HG03469 (cell line): ENCODE data around the gene SLCO2B1.

Experiments used
- ATAC-seq: cut with Tn5 transposase; IDR thresholded peaks from one replicate; pipeline ENCODE4 v1.9.1; 2021; ENCODE audit warnings: mild to moderate bottlenecking, moderate library complexity, moderate number of reproducible peaks; ENCODE audit not compliant: unreplicated experiment

The SLCO2B1 gene

DNA sequence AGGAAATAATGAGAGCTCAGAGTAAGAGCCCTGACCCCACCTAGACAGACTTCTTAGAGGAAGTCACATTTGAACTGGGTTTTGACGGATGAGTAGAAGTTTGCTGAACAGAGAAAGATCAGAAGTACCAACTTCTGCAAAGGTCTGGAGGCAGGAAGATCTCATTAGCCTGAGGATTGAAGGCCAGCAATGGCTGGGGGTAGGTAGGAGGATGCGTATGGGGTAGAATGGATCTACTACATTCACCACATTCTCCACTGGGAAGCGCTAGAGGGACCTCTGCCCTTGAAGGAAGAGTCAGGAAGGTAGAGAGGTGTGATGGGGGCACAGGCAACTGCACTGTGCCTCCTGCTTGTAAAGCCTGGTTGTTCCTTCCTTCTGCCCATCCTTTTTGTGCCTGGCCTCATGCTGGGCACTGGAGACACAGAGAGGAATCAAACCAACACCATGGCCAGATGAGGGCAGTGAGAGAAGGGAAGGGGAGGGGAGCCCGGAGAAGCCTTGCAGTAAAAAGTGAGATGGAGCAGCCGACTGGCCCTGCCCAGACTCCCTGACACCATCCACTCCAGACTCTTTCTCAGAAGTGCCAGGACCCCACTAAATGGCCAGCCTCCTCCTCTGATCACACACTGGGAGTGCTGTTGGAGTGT is 94.6 kb downstream of the SLCO2B1 start:
- ATAC-seq = no peak

DNA sequence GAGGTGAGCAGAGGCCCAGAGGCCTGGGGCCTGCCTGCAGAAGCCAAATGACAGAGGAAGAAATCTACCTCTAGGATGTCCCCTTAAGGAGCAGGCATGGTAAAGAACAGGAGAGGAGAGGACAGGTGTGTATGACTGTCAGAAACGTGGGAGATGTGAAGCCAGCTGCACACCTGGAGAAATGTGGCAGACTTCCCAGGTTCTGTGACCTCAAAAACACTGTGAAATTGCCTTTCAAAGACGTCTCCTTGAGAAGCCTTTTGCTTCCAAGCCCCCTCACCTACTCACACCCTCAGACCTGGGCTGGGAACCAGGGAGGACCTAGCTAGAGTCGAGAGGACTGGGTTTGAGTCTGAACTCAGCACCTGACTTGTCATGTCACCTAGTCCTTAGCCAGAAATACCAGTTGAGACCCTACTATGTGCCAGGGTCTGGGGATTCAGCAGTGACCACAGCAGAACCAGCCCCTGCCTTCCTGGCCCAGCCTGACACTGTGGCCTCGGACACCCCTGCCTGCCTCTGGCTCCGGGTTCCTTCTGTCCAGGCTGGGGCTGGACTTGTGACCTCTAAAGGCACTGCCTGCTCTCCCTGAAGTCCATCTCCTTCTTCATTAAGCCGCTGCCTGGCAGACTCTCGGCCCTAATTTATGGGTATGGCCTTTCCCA is 95.2 kb downstream of the SLCO2B1 start:
- no peak for ATAC-seq

DNA sequence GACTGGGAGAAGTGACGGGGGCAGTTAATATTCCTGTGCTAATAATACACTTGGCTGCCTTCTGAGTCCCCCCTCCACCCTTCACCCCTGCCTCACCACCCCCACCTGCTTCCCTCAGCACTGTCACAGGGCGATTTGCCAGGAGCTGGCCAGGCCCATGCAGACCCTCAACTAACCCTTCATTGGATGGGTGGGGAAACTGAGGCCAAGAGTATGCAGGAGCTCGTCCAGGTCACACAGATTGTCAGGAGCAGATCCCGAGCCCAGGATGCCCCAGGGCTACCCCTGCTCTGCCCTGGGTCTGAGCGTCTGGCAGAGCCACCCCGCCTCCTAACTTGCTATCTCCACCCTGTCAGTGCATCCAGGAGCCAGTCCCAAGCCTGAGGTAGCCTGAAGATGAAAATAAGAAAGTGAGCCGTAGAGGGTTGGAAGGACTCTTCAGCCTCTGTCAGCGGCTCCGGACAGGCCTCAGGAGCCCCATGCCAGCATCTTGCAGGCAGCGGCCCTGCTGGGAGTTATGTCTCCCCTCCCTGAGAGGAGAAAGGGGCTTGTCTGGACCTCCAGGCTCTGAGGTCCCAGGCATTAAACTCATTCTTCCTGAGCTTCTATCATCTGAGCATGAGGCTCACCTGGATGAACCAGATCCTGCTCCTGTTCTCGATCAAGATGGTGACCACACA is 95.9 kb downstream of the SLCO2B1 start:
- no peak for ATAC-seq

DNA sequence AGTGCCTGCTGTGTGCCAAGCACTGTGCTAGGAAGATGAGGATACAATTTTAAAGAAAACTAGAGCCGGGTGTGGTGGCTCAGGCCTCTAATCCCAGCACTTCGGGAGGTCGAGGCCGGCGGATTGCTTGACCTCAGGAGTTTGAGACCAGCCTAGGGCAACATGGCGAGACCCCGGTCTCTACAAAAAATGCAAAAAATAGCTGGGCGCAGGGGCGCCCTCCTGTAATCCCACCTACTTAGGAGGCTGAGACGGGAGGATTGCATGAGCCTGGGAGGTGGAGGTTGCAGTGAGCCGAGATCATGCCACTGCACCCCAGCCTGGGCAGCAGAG is 98.0 kb downstream of the SLCO2B1 start:
- ATAC-seq = no peak

DNA sequence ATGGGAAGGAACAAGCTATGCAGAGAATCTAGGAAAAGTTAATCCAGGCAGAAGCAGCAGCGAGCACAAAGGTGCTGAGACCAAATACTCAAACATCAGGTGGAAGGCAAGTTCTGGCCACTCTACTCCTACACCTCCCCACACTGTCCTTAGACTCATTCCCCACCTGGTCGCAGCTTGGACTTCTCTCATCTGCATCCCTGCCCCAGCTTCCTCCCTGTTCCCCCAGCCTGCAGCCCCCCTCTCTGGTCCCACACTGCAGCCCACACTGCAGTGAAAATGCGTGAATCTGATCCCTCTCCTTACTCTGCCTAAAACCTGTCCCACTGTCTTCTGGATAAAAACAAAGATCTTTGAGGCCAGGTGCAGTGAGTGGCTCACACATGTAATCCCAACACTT is 98.8 kb downstream of the SLCO2B1 start:
- ATAC-seq = no peak

DNA sequence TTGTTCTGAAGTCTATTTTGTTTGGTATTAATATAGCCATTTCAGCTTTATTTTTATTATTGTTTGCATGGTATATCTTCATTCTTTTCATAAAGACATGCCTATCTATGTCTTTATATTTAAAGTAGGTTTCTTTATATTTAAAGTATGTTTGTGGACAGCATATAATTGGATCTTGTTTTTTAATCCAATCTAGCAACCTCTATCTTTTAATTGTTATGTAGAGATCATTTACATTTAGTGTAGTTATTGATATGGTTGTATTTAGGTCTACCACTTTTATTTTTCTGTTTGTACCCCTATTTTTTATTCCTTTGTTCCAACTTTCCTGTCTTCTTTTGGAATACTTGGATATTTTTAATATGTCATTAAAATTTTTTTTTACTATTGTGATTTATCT is 103.4 kb downstream of the SLCO2B1 start:
- no peak for ATAC-seq
